KMS-11 (cell line): ENCODE measurements around the gene KRT72.

Experiments
- H2AFZ ChIP-seq: fragments of 200-600 bp; sonication (generic); 2 replicates; pipeline ENCODE4 v1.6.1; 2016; ENCODE audit warnings: antibody characterized with exemption, mixed run types, low read depth
- H3K27ac ChIP-seq: fragments of 200-600 bp; sonication (generic); 2 replicates; pipeline ENCODE4 v1.6.1; 2016; ENCODE audit warnings: mild to moderate bottlenecking, mixed run types
- H3K27me3 ChIP-seq: fragments of 200-600 bp; sonication (generic); 2 replicates; pipeline ENCODE4 v1.6.1; 2017; ENCODE audit warnings: mild to moderate bottlenecking, low read depth, mixed run types, moderate library complexity; ENCODE audit not compliant: insufficient read depth
- H3K36me3 ChIP-seq: fragments of 200-600 bp; sonication (generic); 2 replicates; pipeline ENCODE4 v1.6.1; 2017; ENCODE audit warnings: mild to moderate bottlenecking, mixed run types; ENCODE audit not compliant: insufficient read depth
- H3K4me1 ChIP-seq: fragments of 200-600 bp; sonication (generic); 2 replicates; pipeline ENCODE4 v1.6.1; 2016; ENCODE audit warnings: mild to moderate bottlenecking, low read depth, mixed run types; ENCODE audit not compliant: poor library complexity, severe bottlenecking
- H3K4me2 ChIP-seq: fragments of 200-600 bp; sonication (generic); 2 replicates; pipeline ENCODE4 v1.7.0; 2016; ENCODE audit warnings: mild to moderate bottlenecking, mixed run types
- H3K4me3 ChIP-seq: fragments of 200-600 bp; sonication (generic); IDR thresholded peaks from 2 replicates; pipeline ENCODE4 v1.6.1; 2017; ENCODE audit warnings: low read depth, low read length, mixed read lengths; ENCODE audit not compliant: insufficient read depth
- H3K79me2 ChIP-seq: fragments of 200-600 bp; sonication (generic); 2 replicates; pipeline ENCODE4 v1.6.1; 2016; ENCODE audit warnings: low read depth, mixed run types; ENCODE audit not compliant: insufficient read depth
- H3K9ac ChIP-seq: fragments of 200-600 bp; sonication (generic); 2 replicates; pipeline ENCODE4 v1.6.1; 2016; ENCODE audit warnings: mild to moderate bottlenecking, mixed run types
- H4K20me1 ChIP-seq: fragments of 200-600 bp; sonication (generic); 2 replicates; pipeline ENCODE4 v1.6.1; 2016; ENCODE audit warnings: mild to moderate bottlenecking, mixed run types; ENCODE audit not compliant: insufficient read depth
- CTCF ChIP-seq: fragments of 200-600 bp; sonication (generic); conservative IDR thresholded peaks from 2 replicates; pipeline ENCODE4 v1.6.1; 2017; ENCODE audit warnings: low read depth, mild to moderate bottlenecking, antibody characterized with exemption, low read length, moderate library complexity, mixed read lengths

The KRT72 gene

GRCh38 chr12:52606096-52606495 lies 4.8 kb upstream of the KRT72 start:
- Histone ChIP-seq H3K4me1 (no peaks in the 10 kb centered on the region), H3K4me3 (no peak overlapping the region), H3K9ac (no peak overlapping the region), H3K4me2 (no peak overlapping the region), H3K27ac (no peak overlapping the region), H3K36me3 (no peaks in the 10 kb centered on the region), H4K20me1 (no peaks in the 10 kb centered on the region), H3K79me2 (no peaks in the 10 kb centered on the region), H3K27me3 (peaks cover 13% of the 10 kb centered on the region; the same call in 1 of the 2 replicates), H2AFZ (no peak overlapping the region)
- no peak for TF ChIP-seq CTCF

- H4K20me1 ChIP-seq = no peaks in the 10 kb centered on the region
- no peak overlapping the region for H3K4me2 ChIP-seq
- H3K4me1 ChIP-seq = no peaks in the 10 kb centered on the region
- H3K27me3 ChIP-seq = peaks cover 13% of the 10 kb centered on the region; the same call in 1 of the 2 replicates
- H2AFZ ChIP-seq = no peak overlapping the region
- H3K4me3 ChIP-seq = no peak overlapping the region
- no peak overlapping the region for H3K27ac ChIP-seq
- no peak overlapping the region for H3K9ac ChIP-seq
- no peaks in the 10 kb centered on the region for H3K36me3 ChIP-seq
- no peak for TF ChIP-seq CTCF
- no peaks in the 10 kb centered on the region for H3K79me2 ChIP-seq
Measured at GRCh38 chr12:52605542-52605941, 4.3 kb upstream of the KRT72 start.

- no peaks in the 10 kb centered on the region for H3K36me3 ChIP-seq
- peaks cover 9% of the 10 kb centered on the region; the same call in 1 of the 2 replicates for H3K27me3 ChIP-seq
- no peak overlapping the region for H2AFZ ChIP-seq
- H3K4me3 ChIP-seq = no peak overlapping the region
- no peak for TF ChIP-seq CTCF
- H4K20me1 ChIP-seq = no peaks in the 10 kb centered on the region
- no peaks in the 10 kb centered on the region for H3K4me1 ChIP-seq
- H3K4me2 ChIP-seq = no peak overlapping the region
- no peak overlapping the region for H3K27ac ChIP-seq
- no peak overlapping the region for H3K9ac ChIP-seq
- H3K79me2 ChIP-seq = no peaks in the 10 kb centered on the region
Measured at GRCh38 chr12:52604859-52605258, 3.6 kb upstream of the KRT72 start.

DNA sequence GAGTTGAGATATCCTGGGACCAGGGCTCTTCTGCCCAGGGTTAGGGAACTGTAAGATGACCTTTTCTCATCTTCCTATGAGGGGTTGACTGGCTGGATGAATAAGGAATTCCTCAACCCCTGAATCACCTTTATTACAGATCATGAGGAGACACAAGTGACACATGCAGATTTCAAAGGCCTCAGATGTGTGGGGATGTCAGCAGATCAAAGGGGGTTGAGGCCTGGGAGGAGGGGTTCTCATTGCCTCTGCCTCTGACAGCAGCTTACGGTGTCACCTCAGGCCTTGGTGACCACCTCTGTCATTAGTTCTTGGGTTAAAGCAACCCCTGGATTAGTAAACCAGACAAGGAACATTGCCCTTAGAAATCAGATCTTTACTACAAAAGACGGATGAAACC lies 2.1 kb upstream of the KRT72 start:
- Histone ChIP-seq H3K79me2 (no peaks in the 10 kb centered on the region), H3K4me1 (no peaks in the 10 kb centered on the region), H3K27ac (no peak overlapping the region), H3K4me2 (no peak overlapping the region), H4K20me1 (no peaks in the 10 kb centered on the region), H3K9ac (no peak overlapping the region), H2AFZ (no peak overlapping the region), H3K27me3 (peaks cover 9% of the 10 kb centered on the region; the same call in 1 of the 2 replicates), H3K4me3 (no peak overlapping the region), H3K36me3 (no peaks in the 10 kb centered on the region)
- no peak for TF ChIP-seq CTCF
